CD14-positive monocyte (primary cell): ENCODE data around the gene B4GALT7. TPM values are rescaled to one million over a fixed set of nuclear protein-coding genes. Genes with fewer than 3 reads are reported as not detected.

ENCODE experiments used
- DNase-seq, 3 donors: peaks; one replicate each; pipeline ENCODE4 v3.0.0-alpha.2; 2011 to 2022
- H2AFZ ChIP-seq: 2 replicates; pipeline ENCODE4 v1.6.0; 2012; ENCODE audit warnings: mild to moderate bottlenecking, low read depth, low read length, inconsistent platforms; ENCODE audit not compliant: insufficient read depth, poor library complexity, severe bottlenecking
- H3K27ac ChIP-seq, 2 donors: 1 replicate in 1 of 2; 2 replicates in 1 of 2; pipeline ENCODE4 v1.5.1; 2012 to 2013; ENCODE audit warnings: low read length in 2 of 2, control low read depth in 1 of 2, inconsistent platforms in 1 of 2, low read depth in 1 of 2, mild to moderate bottlenecking in 1 of 2
- H3K27me3 ChIP-seq, 2 donors: one replicate each; pipeline versions ENCODE4 v1.6.0 to v1.6.1; 2011 to 2013; ENCODE audit warnings: low read length in 2 of 2; ENCODE audit not compliant: control insufficient read depth in 2 of 2, insufficient read depth in 2 of 2
- H3K36me3 ChIP-seq, 2 donors: replicated peaks in 1 of 2; 1 replicate in 1 of 2; 2 replicates in 1 of 2; pipeline versions ENCODE4 v1.5.1 to v1.6.1; 2012 to 2013; ENCODE audit warnings: low read length in 2 of 2, control low read depth in 1 of 2, inconsistent platforms in 1 of 2, mild to moderate bottlenecking in 1 of 2; ENCODE audit not compliant: insufficient read depth in 2 of 2, control insufficient read depth in 1 of 2
- H3K4me1 ChIP-seq, 2 donors: 1 replicate in 1 of 2; 2 replicates in 1 of 2; pipeline versions ENCODE4 v1.5.1 to v1.6.1; 2012 to 2013; ENCODE audit warnings: low read length in 2 of 2, control low read depth in 1 of 2, inconsistent platforms in 1 of 2, mild to moderate bottlenecking in 1 of 2, moderate library complexity in 1 of 2; ENCODE audit not compliant: insufficient read depth in 2 of 2, control insufficient read depth in 1 of 2
- H3K4me2 ChIP-seq: replicated peaks from 2 replicates; pipeline ENCODE3; 2012; ENCODE audit warnings: low read length, moderate library complexity, mild to moderate bottlenecking; ENCODE audit not compliant: poor library complexity, severe bottlenecking; ENCODE audit errors: extremely low read depth
- H3K4me3 ChIP-seq, 3 experiments: fragments of 200-600 bp in 1 of 3; sonication (generic) in 1 of 3; replicated peaks in 1 of 3; 1 replicate in 2 of 3; 2 replicates in 1 of 3; pipeline ENCODE4 v1.5.1; 2011 to 2013; ENCODE audit warnings: low read length in 3 of 3, mild to moderate bottlenecking in 3 of 3, control low read depth in 2 of 3, low read depth in 2 of 3, inconsistent platforms in 1 of 3, moderate library complexity in 1 of 3
- H3K79me2 ChIP-seq: 2 replicates; pipeline ENCODE4 v1.6.0; 2012; ENCODE audit warnings: mild to moderate bottlenecking, control low read depth, inconsistent platforms, low read length, moderate library complexity; ENCODE audit not compliant: insufficient read depth
- H3K9ac ChIP-seq: 2 replicates; pipeline ENCODE4 v1.6.0; 2017; ENCODE audit warnings: low read length, mild to moderate bottlenecking; ENCODE audit not compliant: insufficient read depth, poor library complexity, severe bottlenecking
- H3K9me3 ChIP-seq, 2 donors: replicated peaks in 1 of 2; 1 replicate in 1 of 2; 2 replicates in 1 of 2; pipeline versions ENCODE4 v1.5.1 to v1.6.1; 2012 to 2013; ENCODE audit warnings: low read length in 2 of 2, control low read depth in 1 of 2; ENCODE audit not compliant: control insufficient read depth in 1 of 2, insufficient read depth in 1 of 2
- H4K20me1 ChIP-seq: 2 replicates; pipeline ENCODE4 v1.6.0; 2012; ENCODE audit warnings: mild to moderate bottlenecking, low read length, control low read depth, moderate library complexity; ENCODE audit not compliant: insufficient read depth
- H3K27ac Mint-ChIP-seq, 7 donors: one replicate each; pipeline ENCODE4 v1.8.0; 2020; ENCODE audit warnings: mild to moderate bottlenecking in 7 of 7, mixed read lengths in 7 of 7, moderate library complexity in 6 of 7, inconsistent platforms in 2 of 7
- H3K27me3 Mint-ChIP-seq, 3 donors: one replicate each; pipeline ENCODE4 v1.8.0; 2021 to 2022; ENCODE audit warnings: low read depth in 3 of 3, mild to moderate bottlenecking in 3 of 3, mixed read lengths in 3 of 3, moderate library complexity in 3 of 3, inconsistent platforms in 1 of 3
- H3K36me3 Mint-ChIP-seq, 2 donors: one replicate each; pipeline ENCODE4 v1.8.0; 2020; ENCODE audit warnings: mixed read lengths in 2 of 2, inconsistent platforms in 1 of 2, mild to moderate bottlenecking in 1 of 2
- H3K4me1 Mint-ChIP-seq: one replicate; pipeline ENCODE4 v1.8.0; 2020; ENCODE audit warnings: mild to moderate bottlenecking, mixed read lengths
- H3K4me3 Mint-ChIP-seq, 2 donors: one replicate each; pipeline ENCODE4 v1.8.0; 2020; ENCODE audit warnings: mild to moderate bottlenecking in 2 of 2, mixed read lengths in 2 of 2, moderate library complexity in 1 of 2
- H3K9me3 Mint-ChIP-seq, 7 donors: one replicate each; pipeline ENCODE4 v1.8.0; 2020 to 2022; ENCODE audit warnings: mixed read lengths in 7 of 7, mild to moderate bottlenecking in 6 of 7, moderate library complexity in 6 of 7, inconsistent platforms in 2 of 7
- CTCF ChIP-seq: fragments of 200-600 bp; IDR thresholded peaks from one replicate; pipeline ENCODE4 v1.8.0; 2022; ENCODE audit warnings: antibody characterized with exemption, mild to moderate bottlenecking
- WGBS: methylation state at CpG from one replicate; pipeline ENCODE4 v1.1.5; 2013; ENCODE audit warnings: missing lambda C conversion rate; ENCODE audit not compliant: insufficient coverage; 5-methylcytosine and 5-hydroxymethylcytosine counted together
- intact Hi-C, 2 donors: fragments of 100-400 bp; cut with micrococcal nuclease; formaldehyde crosslinking; loops; one replicate each; pipeline versions ENCODE4 v1.15.0 to v1.15.1; 2023
- polyA plus RNA-seq, 3 donors: library from polyadenylated mRNA; depleted of rRNA in 1 of 3; unstranded in 2 of 3; stranded (reverse) in 1 of 3; fragments of 300-500 nt in 2 of 3; fragments of >200 nt in 1 of 3; fragmentation: Illumina TruSeq in 2 of 3; gene quantifications; 1 replicate in 2 of 3; 2 replicates in 1 of 3; pipeline ENCODE4 v1.2.3, GENCODE V29; 2012 to 2021

Gene B4GALT7
- polyA plus RNA-seq, 3 donors, result 15.6 to 21.7 (median 18.8) TPM

GRCh38 chr5:177611446-177612214 is 11.7 kb downstream of the B4GALT7 start:
- Mint-ChIP-seq H3K27me3 (peaks cover 0 to 1% (median 1%) of the 10 kb centered on the region in 3 donors), H3K36me3 (peaks cover 31 to 56% of the 10 kb centered on the region in 2 donors), H3K27ac (no peak overlapping the region), H3K9me3 (no peaks in the 10 kb centered on the region), H3K4me3 (no peak overlapping the region), H3K4me1 (peaks cover 10% of the 10 kb centered on the region)
- no peak overlapping the region for H3K9ac ChIP-seq
- no peak for TF ChIP-seq CTCF
- H3K27me3 ChIP-seq, result no peaks in the 10 kb centered on the region
- H3K9me3 ChIP-seq, result no peaks in the 10 kb centered on the region
- H3K36me3 ChIP-seq, result peaks cover 8 to 38% of the 10 kb centered on the region in 2 donors
- intact Hi-C loops, result no loop called here
- H3K4me1 ChIP-seq, result no peaks in the 10 kb centered on the region
- H3K4me2 ChIP-seq, result no peak overlapping the region
- H4K20me1 ChIP-seq, result peaks cover 15% of the 10 kb centered on the region
- no peak overlapping the region for H2AFZ ChIP-seq
- H3K79me2 ChIP-seq, result no peaks in the 10 kb centered on the region
- H3K27ac ChIP-seq, result no peak overlapping the region
- no peak overlapping the region for H3K4me3 ChIP-seq
- DNase-seq, result no peak
- WGBS, result 96% methylated on average over 12 of the region's 15 CpGs

GRCh38 chr5:177612215-177612673 is 12.3 kb downstream of the B4GALT7 start:
- peaks cover 11% of the 10 kb centered on the region for H4K20me1 ChIP-seq
- H3K4me2 ChIP-seq, result no peak overlapping the region
- no peak overlapping the region for H2AFZ ChIP-seq
- H3K27ac ChIP-seq, result no peak overlapping the region
- no peaks in the 10 kb centered on the region for H3K4me1 ChIP-seq
- no peaks in the 10 kb centered on the region for H3K79me2 ChIP-seq
- no peak for DNase-seq
- H3K4me1 Mint-ChIP-seq, result peaks cover 8% of the 10 kb centered on the region
- peaks cover 33 to 61% of the 10 kb centered on the region in 2 donors for H3K36me3 Mint-ChIP-seq
- H3K9ac ChIP-seq, result no peak overlapping the region
- H3K9me3 ChIP-seq, result no peaks in the 10 kb centered on the region
- H3K36me3 ChIP-seq, result peaks cover 12 to 44% of the 10 kb centered on the region in 2 donors
- TF ChIP-seq CTCF, result no peak
- H3K27me3 ChIP-seq, result no peaks in the 10 kb centered on the region
- no peak overlapping the region for H3K4me3 ChIP-seq
- 89% methylated on average over 4 of the region's 6 CpGs for WGBS
- no peaks in the 10 kb centered on the region for H3K9me3 Mint-ChIP-seq
- peak overlapping the region in 1 of 7 donors; percentile 81 for H3K27ac Mint-ChIP-seq
- intact Hi-C loops, result no loop called here
- peaks cover 0 to 1% (median 0%) of the 10 kb centered on the region in 3 donors for H3K27me3 Mint-ChIP-seq
- no peak overlapping the region for H3K4me3 Mint-ChIP-seq
